Measurements from ENCODE around the gene D2HGDH.

GRCh38 chr2:241695651-241696050 lies 38.8 kb upstream of the D2HGDH start:
- TF ChIP-seq CTCF (IDR thresholded peaks at IDR 0.05) (no peak), EP300 (IDR thresholded peaks at IDR 0.05) (no peak), POLR2A (IDR thresholded peaks at IDR 0.05) (no peak)
